ENCODE results near the gene NFKBIB.

GRCh38 chr19:38941979-38942378, 42.2 kb downstream of the NFKBIB start:
- TF ChIP-seq YY1 (IDR thresholded peaks at IDR 0.05; ENCODE audit: insufficient read depth, insufficient read length), result no peak
- no peak for TF ChIP-seq ZNF274 (IDR thresholded peaks at IDR 0.05; ENCODE audit: low read depth, low read length)
- no peak for TF ChIP-seq SUZ12 (IDR thresholded peaks at IDR 0.05; ENCODE audit: extremely low read depth, insufficient read depth, insufficient read length)
